CD4-positive, alpha-beta T cell treated with Interleukin-15 for 4 hours (primary cell): ENCODE measurements around the gene CD163.
"Not testable (repeated sequence)": the region's sequence is repeated elsewhere in the genome, so short reads cannot be mapped to it uniquely, and the experiment has no call there.

Source experiments
- DNase-seq: peaks from one replicate; pipeline ENCODE4 v3.0.0-alpha.2; 2020; ENCODE audit warnings: low spot score

Gene CD163

GRCh38 chr12:7448099-7448498 is 55.5 kb downstream of the CD163 start:
- no peak for DNase-seq

DNA sequence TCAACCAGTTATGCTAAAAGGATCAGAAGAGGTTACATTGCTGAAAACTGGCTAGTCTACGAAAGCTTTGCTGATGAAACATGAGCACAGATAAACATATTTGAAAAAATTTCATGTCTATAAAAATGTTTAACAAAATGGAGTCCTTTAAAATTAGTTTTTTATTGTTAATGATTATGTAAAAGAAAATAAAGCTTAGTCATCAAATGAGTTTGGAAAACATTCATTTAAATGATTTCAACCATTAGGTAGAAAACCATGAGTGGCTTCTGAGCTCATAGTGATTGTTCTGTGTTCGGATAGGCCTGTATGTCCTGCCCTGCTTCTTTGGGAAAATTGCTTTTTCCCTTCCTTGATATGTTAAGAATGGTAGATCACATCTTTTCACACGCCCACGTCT is 59.0 kb downstream of the CD163 start:
- DNase-seq: no peak

DNA sequence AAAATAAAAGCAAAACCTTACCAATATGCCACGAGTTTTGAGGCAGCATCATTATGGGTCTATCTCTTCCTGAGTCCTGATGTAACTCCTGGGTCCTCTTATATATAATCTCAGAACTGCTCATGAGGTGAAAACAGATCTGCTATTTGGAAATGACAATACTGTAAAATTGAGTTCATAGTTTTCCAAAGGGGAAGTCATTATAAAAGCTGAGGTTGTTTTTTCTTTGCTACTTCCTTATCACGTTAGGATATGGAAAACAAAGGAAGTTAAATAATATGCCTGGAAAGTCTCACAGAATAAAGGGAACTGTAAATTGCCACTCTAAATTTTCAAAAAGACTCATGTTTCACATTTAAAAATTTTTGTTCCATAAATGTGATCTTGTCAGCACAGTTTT is 59.5 kb downstream of the CD163 start, which contains the start of gene CD163L1:
CD163L1 (minus strand) TSS at position 78 of the 400 bp plus-strand sequence; CDS start at position 52, 26 bp downstream.
- DNase-seq: no peak

DNA sequence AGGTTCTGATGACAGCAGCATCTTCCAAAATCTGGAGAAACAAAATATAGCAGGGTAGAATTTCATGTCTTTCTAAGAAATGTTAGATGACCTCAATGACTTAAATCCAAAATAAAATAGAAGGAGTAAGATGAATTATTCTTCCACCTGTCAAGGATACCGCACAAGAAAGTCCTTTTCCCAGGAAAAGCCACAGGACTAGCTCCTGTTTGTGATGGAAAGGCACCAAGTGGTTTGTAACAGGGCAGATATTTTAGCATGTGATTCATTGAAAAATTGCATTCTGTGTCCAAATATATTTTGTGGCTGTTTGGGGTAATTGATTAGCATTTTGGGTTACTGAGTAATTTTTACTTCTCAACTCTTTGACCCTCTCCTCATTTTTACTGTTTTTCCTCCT is 62.4 kb downstream of the CD163 start:
- no peak for DNase-seq

GRCh38 chr12:7439579-7440505 is 63.7 kb downstream of the CD163 start:
- peak; percentile 20 for DNase-seq

GRCh38 chr12:7438291-7438995 is 65.1 kb downstream of the CD163 start:
- not testable (repeated sequence) for DNase-seq

DNA sequence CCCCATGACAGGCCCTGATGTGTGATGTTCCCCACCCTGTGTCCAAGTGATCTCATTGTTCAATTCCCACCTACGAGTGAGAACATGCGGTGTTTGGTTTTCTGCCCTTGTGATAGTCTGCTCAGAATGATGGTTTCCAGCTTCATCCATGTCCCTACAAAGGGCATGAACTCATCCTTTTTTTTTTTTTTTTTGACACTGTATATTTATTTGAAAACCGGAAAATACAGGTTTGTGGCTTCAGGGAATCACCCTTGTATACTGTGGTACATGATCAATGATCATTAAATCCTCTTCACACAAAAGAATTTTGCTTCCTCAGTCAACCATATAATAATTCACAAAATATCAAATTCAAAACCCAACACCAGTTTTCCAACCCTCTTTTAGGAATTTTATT is 66.1 kb downstream of the CD163 start:
- not testable (repeated sequence) for DNase-seq

GRCh38 chr12:7434670-7435069 is 68.9 kb downstream of the CD163 start:
- no peak for DNase-seq

- DNase-seq: no peak
Observed at GRCh38 chr12:7433276-7433822, 70.2 kb downstream of the CD163 start.

DNA sequence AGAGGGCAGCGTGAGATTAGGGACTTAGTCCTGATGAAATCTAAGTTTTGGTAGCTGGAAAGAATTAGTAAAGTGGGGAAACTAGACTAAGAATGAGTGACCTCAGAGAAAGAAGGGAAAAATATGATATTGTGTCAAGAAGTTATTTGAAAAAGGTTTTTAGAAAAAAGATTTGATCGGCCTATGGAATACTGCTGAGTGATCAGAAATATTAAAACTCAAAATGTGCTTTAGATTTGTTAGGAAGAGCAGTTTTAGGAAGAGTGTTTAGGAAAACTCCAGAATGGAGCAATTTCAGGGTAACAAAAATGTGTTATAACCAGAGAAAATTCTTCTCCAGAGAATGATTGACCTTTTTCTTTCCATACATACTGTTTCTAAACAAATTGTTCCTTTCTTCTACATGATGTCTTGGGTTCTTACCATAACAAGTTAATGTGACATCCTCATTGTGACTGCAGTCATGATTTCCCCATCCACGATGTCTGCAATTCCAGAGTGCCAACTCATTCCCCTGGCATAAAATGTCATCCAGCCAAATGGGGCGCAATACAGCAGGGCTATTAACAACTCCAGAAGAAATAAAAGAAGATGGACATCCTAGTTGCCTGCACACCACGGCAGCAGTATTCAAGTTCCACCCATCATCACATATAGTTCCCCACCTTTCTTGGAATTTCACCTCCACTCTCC is 71.4 kb downstream of the CD163 start:
- DNase-seq: no peak
